Smooth muscle cell (in vitro differentiated cells): ENCODE measurements around the gene AKAP12. TPM values are rescaled to one million over a fixed set of nuclear protein-coding genes. Genes with fewer than 3 reads are reported as not detected.
"Not testable (repeated sequence)": the region's sequence is repeated elsewhere in the genome, so short reads cannot be mapped to it uniquely, and the experiment has no call there.

Source experiments
- DNase-seq: peaks from one replicate; lab custom pipeline; 2025; ENCODE audit not compliant: unreplicated experiment; lab: John Stamatoyannopoulos, UW
- H2AFZ ChIP-seq: fragments of 200-600 bp; sonication (generic); 2 replicates; pipeline ENCODE4 v1.6.0; 2016; ENCODE audit warnings: antibody characterized with exemption, low read depth, mild to moderate bottlenecking
- H3F3A ChIP-seq: fragments of 200-600 bp; sonication (generic); 2 replicates; pipeline ENCODE4 v1.6.0; 2017; ENCODE audit warnings: antibody characterized with exemption, low read depth
- H3K27ac ChIP-seq: fragments of 200-600 bp; sonication (generic); 2 replicates; pipeline ENCODE4 v1.5.1; 2016; ENCODE audit warnings: low read depth, mild to moderate bottlenecking
- H3K27me3 ChIP-seq: fragments of 200-600 bp; sonication (generic); 2 replicates; pipeline ENCODE4 v1.6.1; 2016; ENCODE audit warnings: low read depth, mild to moderate bottlenecking
- H3K36me3 ChIP-seq: fragments of 200-600 bp; sonication (generic); 2 replicates; pipeline ENCODE4 v1.5.1; 2016; ENCODE audit warnings: low read depth
- H3K4me1 ChIP-seq: fragments of 200-600 bp; sonication (generic); 2 replicates; pipeline ENCODE4 v1.5.1; 2016; ENCODE audit warnings: low read depth
- H3K4me2 ChIP-seq: fragments of 200-600 bp; sonication (generic); 2 replicates; pipeline ENCODE4 v1.6.0; 2016; ENCODE audit warnings: mild to moderate bottlenecking
- H3K4me3 ChIP-seq: fragments of 200-600 bp; sonication (generic); 2 replicates; pipeline ENCODE4 v1.5.1; 2016; ENCODE audit warnings: mild to moderate bottlenecking
- H3K79me2 ChIP-seq: fragments of 200-600 bp; sonication (generic); 2 replicates; pipeline ENCODE4 v1.6.0; 2016; ENCODE audit warnings: low read depth, mild to moderate bottlenecking
- H3K9ac ChIP-seq: fragments of 200-600 bp; sonication (generic); 2 replicates; pipeline ENCODE4 v1.6.0; 2016; ENCODE audit warnings: low read depth
- H3K9me3 ChIP-seq: fragments of 200-600 bp; sonication (generic); replicated peaks from 2 replicates; pipeline ENCODE4 v1.5.1; 2016; ENCODE audit warnings: low read depth
- H4K20me1 ChIP-seq: fragments of 200-600 bp; sonication (generic); 2 replicates; pipeline ENCODE4 v1.6.0; 2016; ENCODE audit warnings: low read depth
- CTCF ChIP-seq: fragments of 200-600 bp; sonication (generic); IDR thresholded peaks from 2 replicates; pipeline ENCODE4 v1.5.1; 2017; ENCODE audit warnings: borderline replicate concordance, mild to moderate bottlenecking, antibody characterized with exemption; ENCODE audit not compliant: insufficient read depth, poor library complexity, severe bottlenecking
- WGBS: methylation state at CpG from one replicate; pipeline ENCODE4 v1.1.7; 2016; ENCODE audit warnings: low lambda C conversion rate; 5-methylcytosine and 5-hydroxymethylcytosine counted together
- polyA plus RNA-seq: library from polyadenylated mRNA; unstranded; fragments of >200 nt; fragmentation: Nextera tagmentation; extraction: Ambion mirVana; gene quantifications from 2 replicates; pipeline ENCODE4 v1.2.1, GENCODE V29; 2016
- total RNA-seq: library from RNA; depleted of rRNA; stranded (reverse); fragments of >200 nt; gene quantifications from 2 replicates; pipeline ENCODE4 v1.2.3, GENCODE V29; 2014

The AKAP12 gene
- total and polyA plus RNA-seq, 2 experiments from 2014 or later = 10.7 to 13.3 TPM

GRCh38 chr6:151310279-151310678 lies 70.5 kb downstream of the AKAP12 start:
- H3K9me3 ChIP-seq = no peaks in the 10 kb centered on the region
- H3K4me3 ChIP-seq = no peak overlapping the region
- no peaks in the 10 kb centered on the region for H3K79me2 ChIP-seq
- DNase-seq = no peak
- no peak overlapping the region for H3K27ac ChIP-seq
- no peaks in the 10 kb centered on the region for H4K20me1 ChIP-seq
- no peak overlapping the region for H2AFZ ChIP-seq
- TF ChIP-seq CTCF = no peak
- H3K9ac ChIP-seq = no peak overlapping the region
- no peak overlapping the region for H3K4me2 ChIP-seq
- no peaks in the 10 kb centered on the region for H3K27me3 ChIP-seq
- 98% methylated on average over 12 of the region's 12 CpGs for WGBS
- no peaks in the 10 kb centered on the region for H3K4me1 ChIP-seq
- no peaks in the 10 kb centered on the region for H3F3A ChIP-seq
- no peaks in the 10 kb centered on the region for H3K36me3 ChIP-seq

- no peak for TF ChIP-seq CTCF
- Histone ChIP-seq H3K4me1 (no peaks in the 10 kb centered on the region), H3K4me3 (no peak overlapping the region), H2AFZ (no peak overlapping the region), H3K79me2 (no peaks in the 10 kb centered on the region), H3F3A (no peaks in the 10 kb centered on the region), H3K9me3 (no peaks in the 10 kb centered on the region), H3K9ac (no peak overlapping the region), H4K20me1 (no peaks in the 10 kb centered on the region), H3K27me3 (no peaks in the 10 kb centered on the region), H3K4me2 (no peak overlapping the region), H3K36me3 (no peaks in the 10 kb centered on the region), H3K27ac (no peak overlapping the region)
- WGBS = 92% methylated on average over 14 of the region's 14 CpGs
- no peak for DNase-seq
These were observed 71.3 kb downstream of the AKAP12 start for GRCh38 chr6:151310852-151311767.

- H3K9ac ChIP-seq = no peak overlapping the region
- H3K4me2 ChIP-seq = no peak overlapping the region
- no peak overlapping the region for H2AFZ ChIP-seq
- no peaks in the 10 kb centered on the region for H3K4me1 ChIP-seq
- no peaks in the 10 kb centered on the region for H3K36me3 ChIP-seq
- H3K27ac ChIP-seq = no peak overlapping the region
- 93% methylated on average over 5 of the region's 5 CpGs for WGBS
- H3K27me3 ChIP-seq = no peaks in the 10 kb centered on the region
- H3K9me3 ChIP-seq = no peaks in the 10 kb centered on the region
- H3F3A ChIP-seq = no peaks in the 10 kb centered on the region
- no peak for TF ChIP-seq CTCF
- no peak for DNase-seq
- H3K79me2 ChIP-seq = no peaks in the 10 kb centered on the region
- no peaks in the 10 kb centered on the region for H4K20me1 ChIP-seq
- H3K4me3 ChIP-seq = no peak overlapping the region
These were observed 73.3 kb downstream of the AKAP12 start for GRCh38 chr6:151313066-151313491.

GRCh38 chr6:151315661-151316060 lies 75.9 kb downstream of the AKAP12 start:
- not testable (repeated sequence) for H3F3A ChIP-seq, H3K4me2 ChIP-seq, H3K4me3 ChIP-seq, H3K4me1 ChIP-seq, H3K36me3 ChIP-seq, H2AFZ ChIP-seq, H4K20me1 ChIP-seq, H3K79me2 ChIP-seq, H3K9me3 ChIP-seq, H3K9ac ChIP-seq, H3K27ac ChIP-seq, H3K27me3 ChIP-seq, DNase-seq
- WGBS = 91% methylated on average over 3 of the region's 3 CpGs
